Spinal cord (tissue), 10 donors: ENCODE data around the gene COBL. TPM values are rescaled to one million over a fixed set of nuclear protein-coding genes. Genes with fewer than 3 reads are reported as not detected.

Source experiments
- DNase-seq, 6 donors: peaks; one replicate each; pipeline versions ENCODE4 v3.0.0 to v3.0.0-alpha.2; 2013 to 2015; ENCODE audit warnings: low spot score in 6 of 6, low read depth in 4 of 6
- H3K27ac ChIP-seq: one replicate; pipeline ENCODE4 v1.5.1; 2013; ENCODE audit warnings: low read depth, low read length, control low read depth
- H3K27me3 ChIP-seq: one replicate; pipeline ENCODE4 v1.6.1; 2013; ENCODE audit warnings: low read length; ENCODE audit not compliant: control insufficient read depth, insufficient read depth
- H3K36me3 ChIP-seq: one replicate; pipeline ENCODE4 v1.6.1; 2013; ENCODE audit warnings: low read length; ENCODE audit not compliant: control insufficient read depth, insufficient read depth
- H3K4me1 ChIP-seq: one replicate; pipeline ENCODE4 v1.6.1; 2013; ENCODE audit warnings: low read length; ENCODE audit not compliant: control insufficient read depth, insufficient read depth
- H3K4me3 ChIP-seq: one replicate; pipeline ENCODE4 v1.5.1; 2013; ENCODE audit warnings: low read depth, low read length, control low read depth
- H3K9me3 ChIP-seq: one replicate; pipeline ENCODE4 v1.6.1; 2013; ENCODE audit warnings: low read length; ENCODE audit not compliant: control insufficient read depth, insufficient read depth
- WGBS: methylation state at CpG from one replicate; pipeline ENCODE4 v1.1.5; 2013; ENCODE audit warnings: missing lambda C conversion rate; ENCODE audit not compliant: insufficient coverage; 5-methylcytosine and 5-hydroxymethylcytosine counted together
- polyA plus RNA-seq, 2 donors: library from polyadenylated mRNA; unstranded; fragments of 120-200 nt; gene quantifications; one replicate each; pipeline ENCODE4 v1.2.1, GENCODE V29; 2013; ENCODE audit not compliant: insufficient read length in 2 of 2
- total RNA-seq, 2 donors: library from RNA; depleted of rRNA in 1 of 2; stranded (reverse); fragments of 120-200 nt in 1 of 2; fragments of >200 nt in 1 of 2; gene quantifications; one replicate each; pipeline versions ENCODE4 v1.2.3 to v1.2.4, GENCODE V29; 2013 to 2014
- donor health status: healthy.

The COBL gene
- total and polyA plus RNA-seq, 4 donors: 3.8 to 7.8 (median 5.1) TPM

DNA sequence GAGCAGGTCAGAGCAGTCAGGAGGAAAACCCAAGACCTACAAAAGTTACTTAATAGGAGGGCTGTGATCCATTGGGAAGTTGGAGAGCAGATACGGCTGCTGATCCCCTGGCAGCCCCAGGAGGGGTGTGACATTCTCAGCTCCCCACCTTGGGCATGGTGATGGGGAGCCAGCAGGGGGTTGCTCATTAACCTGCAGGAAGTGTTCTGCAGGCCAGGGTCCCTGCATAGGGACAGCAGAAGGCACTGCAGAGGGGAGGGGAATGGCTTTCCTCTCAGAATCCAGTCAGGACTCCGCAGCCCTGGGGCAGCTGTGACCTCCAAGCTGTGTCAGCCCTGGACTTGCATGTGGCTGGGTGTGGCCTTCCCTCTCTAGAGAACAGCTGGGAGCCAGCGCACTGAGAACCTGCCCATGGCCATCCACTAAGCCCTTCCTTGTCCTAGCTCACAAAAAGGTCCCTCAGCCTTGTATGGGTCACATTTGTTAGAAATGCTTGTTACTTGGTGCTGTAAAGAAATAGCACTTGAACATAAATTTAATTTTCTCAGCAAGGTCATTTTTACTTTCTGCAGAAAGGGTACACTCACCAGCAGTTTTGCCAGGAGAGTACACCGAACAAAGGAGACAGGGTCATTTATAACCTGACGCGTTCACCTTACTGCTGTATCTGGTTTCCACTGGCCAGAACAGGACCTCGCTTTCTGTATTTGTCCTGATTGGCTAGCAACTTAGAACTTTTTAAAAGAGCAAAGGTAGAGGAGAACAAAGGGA is 169.6 kb downstream of the COBL start:
- no peak for DNase-seq
- Histone ChIP-seq H3K4me1 (no peaks in the 10 kb centered on the region), H3K9me3 (no peaks in the 10 kb centered on the region), H3K4me3 (no peak overlapping the region), H3K27ac (no peak overlapping the region), H3K27me3 (no peaks in the 10 kb centered on the region), H3K36me3 (no peaks in the 10 kb centered on the region)
- WGBS: 91% methylated on average over 5 of the region's 7 CpGs

DNA sequence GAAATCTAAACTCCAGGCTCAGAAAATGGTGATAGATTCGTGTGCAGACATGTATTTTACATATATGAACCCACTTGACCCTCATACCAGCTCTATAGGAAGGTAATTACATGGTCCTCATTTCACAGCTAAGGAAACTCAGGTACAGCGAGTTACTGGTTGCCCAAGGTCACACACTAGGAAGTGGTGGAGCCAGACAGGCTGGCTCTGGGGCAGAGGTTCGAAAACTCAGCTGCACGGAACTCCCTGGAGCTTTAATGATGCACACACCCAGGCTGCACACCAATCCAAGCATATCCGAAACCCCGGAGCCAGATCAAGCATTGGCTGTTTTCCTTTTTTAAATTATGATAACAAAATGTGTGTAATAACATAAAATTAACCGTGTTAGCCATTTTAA is 172.4 kb downstream of the COBL start:
- Histone ChIP-seq H3K27ac (no peak overlapping the region), H3K9me3 (no peaks in the 10 kb centered on the region), H3K4me1 (no peaks in the 10 kb centered on the region), H3K27me3 (no peaks in the 10 kb centered on the region), H3K36me3 (no peaks in the 10 kb centered on the region), H3K4me3 (no peak overlapping the region)
- 69% methylated on average over 3 of the region's 7 CpGs for WGBS
- no peak for DNase-seq

DNA sequence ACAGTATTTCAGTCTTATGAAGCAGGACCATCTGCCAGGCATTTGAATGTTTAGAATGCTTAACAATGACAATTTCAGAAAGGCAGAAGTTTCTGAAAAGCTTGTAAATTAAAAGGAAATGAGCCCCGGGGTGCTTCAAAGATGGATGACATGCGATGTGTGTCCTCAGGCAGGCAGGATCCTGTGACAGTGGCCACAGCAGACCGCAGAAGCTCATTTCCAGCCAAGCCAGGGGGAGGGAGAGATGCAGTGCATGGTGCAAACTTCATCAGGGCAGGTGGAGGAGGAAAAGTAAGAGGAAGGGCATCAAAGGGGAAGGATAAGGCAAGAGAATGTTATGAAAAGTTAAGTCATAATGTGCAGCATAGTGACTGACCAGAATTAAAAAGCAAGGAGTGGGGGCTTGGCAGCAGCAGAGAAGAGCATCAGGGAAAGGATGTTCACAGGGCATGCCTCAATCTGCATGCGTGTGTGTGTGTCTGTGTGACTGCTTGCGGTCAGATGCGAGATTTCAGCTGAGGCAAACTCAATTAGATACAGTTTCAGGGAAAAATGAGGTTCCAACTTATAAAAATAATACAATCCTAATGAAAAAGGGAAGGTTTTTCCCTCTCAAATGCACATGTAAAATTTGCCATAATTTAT is 173.7 kb downstream of the COBL start:
- no peaks in the 10 kb centered on the region for H3K27me3 ChIP-seq
- no peak overlapping the region for H3K27ac ChIP-seq
- no peaks in the 10 kb centered on the region for H3K4me1 ChIP-seq
- DNase-seq: peak in 1 of 6 donors; percentile 28
- WGBS: 40% methylated on average over 4 of the region's 6 CpGs
- no peak overlapping the region for H3K4me3 ChIP-seq
- H3K9me3 ChIP-seq: no peaks in the 10 kb centered on the region
- H3K36me3 ChIP-seq: no peaks in the 10 kb centered on the region

DNA sequence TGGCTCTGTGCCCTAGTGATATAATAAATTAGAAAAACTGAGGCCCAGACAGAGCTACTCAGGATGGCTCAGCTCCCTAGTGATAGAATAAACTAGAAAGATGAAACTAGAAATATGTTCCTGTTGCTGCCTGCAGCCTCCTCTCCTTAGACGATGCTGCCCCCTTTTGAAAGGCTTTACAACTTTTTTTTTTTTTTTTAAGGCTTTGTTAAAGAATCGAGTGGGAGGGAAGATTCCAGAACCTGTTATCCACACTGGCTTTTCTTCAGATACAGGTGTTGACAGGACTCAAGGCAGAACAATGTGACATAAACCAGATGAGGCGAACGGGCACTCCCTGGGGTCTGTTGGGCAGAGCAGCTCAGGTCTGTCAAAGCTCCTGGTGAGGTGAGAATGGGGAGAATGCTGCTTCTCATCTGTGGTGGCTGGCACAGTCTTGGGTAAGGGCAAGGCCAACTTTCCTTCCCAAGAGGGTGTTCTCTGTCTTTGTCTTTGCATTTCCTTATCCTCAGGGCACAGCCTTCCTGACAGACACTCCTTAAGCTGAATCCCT is 175.1 kb downstream of the COBL start:
- no peaks in the 10 kb centered on the region for H3K4me1 ChIP-seq
- 13% methylated on average over 1 of the region's 4 CpGs for WGBS

DNA sequence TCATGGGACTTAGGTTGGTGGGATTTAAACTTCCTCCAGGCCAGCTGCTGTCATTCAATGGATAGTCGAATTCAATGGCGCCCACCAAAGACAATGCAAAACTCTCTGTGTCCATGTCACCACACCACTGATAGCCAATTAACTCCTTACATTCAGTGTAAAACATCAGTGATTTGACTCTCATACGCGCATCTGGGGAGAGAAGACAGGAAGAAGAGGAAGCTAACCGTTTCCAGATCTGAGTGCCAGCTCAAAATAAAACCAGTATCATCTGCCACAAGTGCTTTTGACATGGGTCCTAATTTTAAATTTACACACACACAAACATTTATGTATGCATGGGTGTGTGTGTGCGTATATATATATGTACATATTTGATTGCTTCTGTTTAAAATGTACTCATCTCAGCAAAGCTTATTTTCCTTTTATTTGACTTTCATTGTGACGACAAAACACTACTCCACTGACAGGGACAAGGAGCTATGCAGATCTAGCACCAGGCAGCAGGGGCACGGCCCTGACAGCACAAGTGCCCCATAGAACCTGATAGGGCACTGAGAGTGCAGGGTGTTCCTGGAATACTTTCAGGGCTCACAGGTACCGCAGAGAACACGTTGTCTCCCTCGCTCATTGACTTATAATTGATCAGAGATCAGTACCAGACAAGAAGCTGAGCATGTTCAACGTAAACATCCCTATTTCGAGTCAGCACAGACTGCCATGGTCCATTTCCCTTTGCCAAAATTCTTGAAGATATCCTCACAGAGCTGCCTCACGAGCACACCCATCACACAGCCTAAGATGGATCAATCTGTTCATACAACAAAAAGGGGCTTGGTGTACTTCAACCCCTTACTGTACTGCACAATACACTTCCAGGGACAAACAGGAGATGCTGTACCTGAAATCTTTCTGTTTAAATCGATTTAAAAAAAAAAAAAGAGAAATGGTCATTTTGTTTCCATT is 176.1 kb downstream of the COBL start:
- Histone ChIP-seq H3K9me3 (no peaks in the 10 kb centered on the region), H3K27me3 (no peaks in the 10 kb centered on the region), H3K4me3 (no peak overlapping the region), H3K36me3 (no peaks in the 10 kb centered on the region), H3K4me1 (no peaks in the 10 kb centered on the region), H3K27ac (no peak overlapping the region)
- no peak for DNase-seq
- 87% methylated on average over 9 of the region's 15 CpGs for WGBS

More for the DNA sequence above, 175.1 kb downstream of the COBL start:
- H3K27ac ChIP-seq: no peak overlapping the region
- H3K9me3 ChIP-seq: no peaks in the 10 kb centered on the region
- H3K4me3 ChIP-seq: no peak overlapping the region
- H3K27me3 ChIP-seq: no peaks in the 10 kb centered on the region
- no peaks in the 10 kb centered on the region for H3K36me3 ChIP-seq
- DNase-seq: peak in 2 of 6 donors; percentile 83 to 91

DNA sequence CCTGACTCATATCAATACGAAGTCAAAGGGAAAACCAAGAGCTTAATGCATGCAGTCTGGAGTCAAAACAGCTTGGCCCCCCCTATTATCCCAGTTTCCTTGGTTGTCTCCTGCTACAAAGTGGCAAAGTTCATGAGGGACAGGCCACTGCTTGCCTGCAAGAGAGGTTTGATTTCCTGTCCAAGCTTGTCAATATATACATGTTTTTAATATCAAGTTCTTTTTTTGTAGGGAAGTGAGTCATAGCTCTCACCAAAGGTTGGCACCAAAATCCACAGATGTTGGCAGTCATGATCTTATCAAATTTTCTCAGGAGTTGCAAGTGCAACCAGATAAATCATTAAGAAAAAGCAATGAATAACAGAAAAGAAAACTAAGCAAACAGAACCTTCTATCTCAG is 176.8 kb downstream of the COBL start:
- Histone ChIP-seq H3K9me3 (no peaks in the 10 kb centered on the region), H3K27ac (no peak overlapping the region), H3K36me3 (no peaks in the 10 kb centered on the region), H3K27me3 (no peaks in the 10 kb centered on the region), H3K4me3 (no peak overlapping the region), H3K4me1 (no peaks in the 10 kb centered on the region)
- WGBS: 100% methylated on average over 1 of the region's 1 CpG
- DNase-seq: no peak

DNA sequence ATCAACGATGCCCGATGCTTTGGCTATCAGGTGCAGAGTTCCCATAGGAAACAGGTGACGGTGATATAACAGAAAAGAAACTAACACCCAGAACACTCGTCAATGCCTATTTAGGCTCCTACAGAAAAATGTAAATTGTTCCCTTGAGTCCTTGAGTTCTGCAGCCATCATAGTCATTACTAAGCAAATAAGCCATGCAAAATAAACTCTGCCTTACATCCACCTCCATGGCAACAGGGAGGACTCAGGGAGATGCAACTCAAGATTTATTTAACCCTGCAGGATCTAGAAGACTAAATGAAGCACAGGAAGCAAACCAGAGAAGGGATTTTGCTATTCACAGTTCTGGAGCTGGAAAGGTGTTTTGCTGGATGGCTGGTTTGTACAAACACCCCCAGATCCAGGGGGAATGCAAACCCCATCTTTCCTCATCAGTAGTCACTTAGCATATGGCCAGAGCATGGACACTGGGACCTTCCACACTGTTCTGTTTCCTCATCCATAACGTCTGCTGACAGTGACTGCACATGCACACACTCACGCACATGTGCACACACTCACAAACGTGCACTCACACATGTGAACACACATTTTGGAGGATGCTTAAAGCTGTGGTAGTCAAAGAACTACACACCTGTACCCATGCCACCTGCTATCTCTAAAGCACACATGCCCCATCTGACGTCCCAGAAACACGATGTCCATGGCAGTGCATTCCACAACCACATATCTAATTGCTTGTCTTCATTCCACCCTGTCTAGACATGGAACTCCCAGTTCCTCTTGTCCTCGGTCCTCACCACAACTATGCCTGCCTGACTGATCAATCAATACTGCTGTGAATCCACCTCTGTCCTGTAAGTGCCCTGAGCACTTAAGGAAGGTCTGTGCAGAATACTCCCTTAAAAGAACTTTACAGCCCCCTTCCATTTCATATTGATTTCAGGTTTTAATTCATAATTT is 178.2 kb downstream of the COBL start:
- Histone ChIP-seq H3K27me3 (no peaks in the 10 kb centered on the region), H3K27ac (no peak overlapping the region), H3K4me3 (no peak overlapping the region), H3K4me1 (no peaks in the 10 kb centered on the region), H3K9me3 (no peaks in the 10 kb centered on the region), H3K36me3 (no peaks in the 10 kb centered on the region)
- WGBS: 65% methylated on average over 10 of the region's 10 CpGs
- DNase-seq: peak in 1 of 6 donors; percentile 91

DNA sequence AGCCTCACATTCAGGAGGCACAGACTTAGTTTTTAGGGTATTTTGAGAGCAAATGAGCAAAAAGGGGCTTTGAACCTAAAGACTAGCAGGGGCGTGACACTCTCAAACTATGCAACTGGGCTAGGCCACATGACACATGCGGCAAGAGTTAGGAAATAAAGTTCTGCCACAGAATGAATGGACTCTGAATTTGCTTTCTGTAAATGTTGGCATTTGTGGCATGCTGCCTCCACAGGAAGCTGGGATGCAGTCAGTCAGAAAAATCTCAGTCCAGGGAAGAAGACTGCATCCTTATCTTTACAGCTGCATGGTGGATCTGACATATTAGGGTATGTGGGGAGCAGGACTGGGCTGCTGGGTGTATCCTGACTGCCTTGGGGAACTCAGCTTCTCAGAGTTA is 181.0 kb downstream of the COBL start:
- 80% methylated on average over 1 of the region's 2 CpGs for WGBS
- no peaks in the 10 kb centered on the region for H3K36me3 ChIP-seq
- H3K4me3 ChIP-seq: no peak overlapping the region
- no peaks in the 10 kb centered on the region for H3K9me3 ChIP-seq
- no peak overlapping the region for H3K27ac ChIP-seq
- DNase-seq: no peak
- no peaks in the 10 kb centered on the region for H3K27me3 ChIP-seq
- H3K4me1 ChIP-seq: no peaks in the 10 kb centered on the region
